GM18511 (cell line): Measurements from ENCODE around the gene SH3PXD2A.

Source experiments
- ATAC-seq: cut with Tn5 transposase; IDR thresholded peaks from one replicate; pipeline ENCODE4 v1.9.1; 2021; ENCODE audit warnings: mild to moderate bottlenecking, moderate library complexity; ENCODE audit not compliant: unreplicated experiment

SH3PXD2A gene

DNA sequence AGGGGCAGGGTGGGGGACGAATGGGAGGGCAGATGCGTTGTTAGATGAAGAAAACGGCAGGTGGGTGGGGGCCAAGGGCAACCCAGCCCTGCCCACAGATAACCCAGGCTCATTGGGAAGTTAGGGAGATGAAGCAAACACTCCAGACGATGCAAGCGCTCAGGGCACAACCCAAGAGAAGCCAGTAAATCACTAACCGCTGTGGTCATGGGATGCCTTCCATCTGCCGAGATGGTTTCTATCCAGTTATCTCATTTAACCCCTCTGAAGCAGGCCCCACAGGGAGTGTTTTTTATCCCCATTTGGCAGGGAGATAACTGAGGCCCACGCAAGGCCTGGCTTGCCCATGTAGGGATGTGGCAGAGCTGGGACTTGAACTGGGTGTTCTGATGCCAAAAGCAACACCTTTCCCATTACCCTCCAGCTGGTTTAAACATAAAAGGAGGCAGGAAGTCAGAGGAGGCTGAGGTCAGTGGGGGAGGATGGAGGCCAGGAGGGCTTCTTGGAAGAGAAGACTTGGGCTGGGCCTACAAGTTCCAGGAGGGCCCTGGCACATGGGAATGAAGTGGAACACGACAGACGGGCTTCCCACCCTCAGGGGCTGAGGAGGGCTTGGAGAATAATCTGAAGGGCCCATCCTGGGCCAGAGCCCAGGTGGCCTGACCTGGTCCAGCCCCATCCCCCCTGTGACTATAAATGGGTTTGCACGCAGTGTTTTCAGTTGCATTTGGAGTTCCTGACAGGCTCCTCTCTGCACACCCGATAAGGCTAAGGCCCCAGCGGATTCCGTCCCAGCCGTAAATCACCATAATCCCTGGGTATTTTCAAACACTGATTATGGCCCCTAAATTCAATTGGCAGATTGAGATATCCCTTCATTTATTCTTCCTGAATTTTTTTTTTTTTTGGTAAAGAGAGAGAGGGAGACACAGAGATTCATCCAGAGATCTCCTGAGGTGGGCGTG, 281.0 kb downstream of the SH3PXD2A start:
- ATAC-seq, result no peak

DNA sequence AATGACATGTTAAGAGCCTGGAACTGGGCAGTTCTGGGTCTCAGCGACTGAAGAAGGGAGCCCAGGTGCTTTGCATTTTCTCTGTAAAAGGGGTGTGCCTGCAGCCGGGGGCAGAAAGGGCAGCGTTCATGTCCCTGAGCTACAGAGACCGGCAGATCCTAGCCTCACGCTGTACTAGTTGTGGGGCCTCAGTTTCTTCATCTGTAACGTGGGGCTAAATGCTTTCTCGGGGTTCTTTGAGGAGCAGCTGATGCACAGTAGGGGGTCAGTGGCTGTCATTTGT, 282.2 kb downstream of the SH3PXD2A start:
- ATAC-seq, result no peak

DNA sequence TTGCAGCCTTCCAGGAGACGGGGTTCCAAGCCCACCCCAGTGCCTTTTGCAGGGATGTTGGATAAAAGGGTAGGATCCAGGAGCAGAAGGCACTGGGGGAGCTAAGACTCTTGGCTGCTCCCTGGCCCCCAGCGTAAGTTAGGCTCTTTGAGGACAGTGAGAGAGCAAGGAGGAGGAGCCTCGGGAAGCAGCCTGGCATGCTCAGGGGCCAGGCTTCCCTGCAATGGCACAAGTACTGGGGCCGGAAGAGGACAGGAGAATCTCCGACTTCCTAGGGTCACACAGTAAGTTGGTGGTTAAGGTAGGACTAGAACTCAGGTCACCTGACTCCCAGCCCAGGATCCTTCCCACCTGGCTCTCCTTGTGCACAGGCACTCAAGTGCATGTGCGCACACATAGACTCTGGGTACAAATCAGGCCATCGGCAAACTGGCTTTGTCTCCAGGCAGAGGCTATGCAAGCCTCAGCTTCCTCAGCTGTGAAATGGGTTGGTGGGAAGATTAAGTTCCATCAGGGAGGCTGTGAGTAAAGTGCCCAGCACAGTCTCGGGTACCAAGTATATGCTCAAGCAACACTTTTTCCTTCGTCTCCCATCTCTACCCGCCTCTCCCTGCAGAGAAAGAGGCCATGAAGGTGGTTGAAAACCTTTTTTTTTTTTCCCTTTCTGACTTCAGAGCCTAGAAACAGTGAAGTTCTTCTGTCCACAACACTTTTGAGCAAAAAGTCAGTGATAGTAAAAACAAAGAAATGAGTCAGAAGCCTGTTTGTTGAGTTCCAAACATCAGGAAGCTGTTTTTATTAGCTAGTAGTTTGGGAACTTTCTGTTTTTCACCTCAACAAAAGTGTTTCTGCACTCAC, 282.8 kb downstream of the SH3PXD2A start:
- ATAC-seq, result no peak

DNA sequence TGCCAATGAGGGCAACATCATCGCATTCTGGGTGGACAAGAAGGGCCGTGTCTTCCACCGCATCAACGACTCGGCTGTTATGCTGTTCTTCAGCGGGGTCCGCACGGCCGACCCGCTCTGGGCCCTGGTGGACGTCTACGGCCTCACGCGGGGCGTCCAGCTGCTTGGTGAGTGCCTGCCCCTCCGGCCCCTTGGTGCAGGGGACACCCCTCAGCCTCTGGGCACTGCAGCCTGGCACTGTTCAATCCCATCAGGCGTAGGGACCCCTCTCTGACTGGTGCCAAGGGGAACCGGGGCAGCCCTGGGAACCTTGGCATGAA, 283.8 kb downstream of the SH3PXD2A start:
- ATAC-seq, result no peak

DNA sequence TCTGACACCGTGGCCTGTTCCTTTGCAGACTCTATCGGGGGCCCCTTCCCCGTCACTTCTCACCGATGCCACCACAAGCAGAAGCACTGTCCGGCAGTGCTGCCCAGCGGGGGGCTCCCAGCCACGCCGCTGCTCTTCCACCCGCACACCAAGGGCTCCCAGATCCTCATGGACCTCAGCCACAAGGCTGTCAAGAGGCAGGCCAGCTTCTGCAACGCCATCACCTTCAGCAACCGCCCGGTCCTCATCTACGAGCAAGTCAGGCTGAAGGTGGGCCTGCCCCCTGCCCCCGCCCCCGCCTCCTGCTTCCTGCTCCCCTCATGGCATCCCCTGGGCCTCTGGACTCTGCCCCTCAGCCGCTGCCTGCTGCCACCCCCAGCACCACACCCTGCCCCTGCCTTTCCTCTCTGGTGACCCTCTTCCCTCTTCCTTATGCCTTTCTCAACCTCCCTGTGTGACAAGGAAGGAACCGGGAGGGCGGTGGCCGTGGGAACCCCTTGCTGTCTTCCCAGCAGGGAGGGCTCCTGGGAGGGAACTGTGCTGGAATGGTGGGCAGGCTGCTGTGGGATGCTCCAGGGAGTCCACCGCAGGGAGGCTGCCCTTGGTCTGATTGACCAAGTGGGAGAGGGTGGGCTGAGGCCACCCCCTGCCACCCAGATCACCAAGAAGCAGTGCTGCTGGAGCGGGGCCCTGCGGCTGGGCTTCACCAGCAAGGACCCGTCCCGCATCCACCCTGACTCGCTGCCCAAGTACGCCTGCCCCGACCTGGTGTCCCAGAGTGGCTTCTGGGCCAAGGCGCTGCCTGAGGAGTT, 284.3 kb downstream of the SH3PXD2A start:
- no peak for ATAC-seq

DNA sequence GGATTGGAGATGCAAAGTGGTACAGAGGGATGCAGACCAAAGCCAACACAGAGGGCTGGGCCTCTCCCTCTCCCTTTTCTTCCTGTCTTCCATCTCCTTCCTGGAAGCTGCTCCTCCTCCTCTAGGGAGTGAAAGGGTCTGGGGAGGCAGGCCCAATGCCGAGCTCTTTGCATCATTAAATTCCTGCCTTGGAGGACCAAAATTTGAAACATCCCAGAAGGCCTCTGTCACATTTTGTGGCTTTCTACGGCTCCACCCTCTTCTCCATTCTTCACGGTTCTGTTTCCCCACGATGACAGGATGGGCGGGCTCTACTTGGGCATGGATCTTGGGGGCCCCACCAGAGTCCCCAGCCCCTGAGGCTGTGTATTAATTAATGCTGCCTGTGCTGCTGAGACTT, 285.5 kb downstream of the SH3PXD2A start:
- no peak for ATAC-seq

DNA sequence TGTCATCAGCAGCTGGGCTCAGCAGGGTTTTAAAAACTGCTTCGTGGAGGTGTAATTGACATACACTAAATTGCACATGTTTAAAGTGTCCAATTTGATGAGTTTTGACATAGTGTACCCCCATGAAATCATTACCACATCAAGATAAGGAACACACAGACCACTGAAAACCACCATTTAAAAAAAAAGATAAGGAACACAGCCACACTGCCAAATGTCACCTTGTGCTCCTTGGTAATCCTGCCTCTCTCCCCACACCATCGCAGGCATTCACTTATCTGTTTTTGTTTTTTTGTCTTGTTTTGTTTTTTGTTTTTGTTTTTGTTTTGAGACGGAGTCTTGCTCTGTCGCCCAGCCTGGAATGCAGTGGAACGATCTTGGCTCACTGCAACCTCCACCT, 286.9 kb downstream of the SH3PXD2A start:
- ATAC-seq, result no peak

DNA sequence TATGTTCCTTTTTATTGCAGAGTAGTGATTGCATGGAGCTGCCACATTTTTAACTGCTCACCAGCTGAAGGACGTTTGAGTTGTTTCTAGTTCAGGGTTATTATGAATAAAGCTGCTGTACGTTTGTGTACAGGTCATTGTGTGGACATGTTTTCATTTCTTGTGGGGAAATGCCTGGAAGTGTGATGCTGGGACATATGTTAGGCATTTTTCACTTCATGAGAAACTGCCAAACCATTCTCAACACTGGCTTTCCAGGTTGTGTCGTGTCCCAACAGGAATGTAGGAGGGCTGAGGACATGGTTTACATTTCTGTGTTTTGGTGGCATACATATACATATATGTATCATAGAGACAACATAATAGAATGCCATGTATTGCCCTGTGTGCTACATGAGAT, 288.8 kb downstream of the SH3PXD2A start:
- ATAC-seq, result no peak

DNA sequence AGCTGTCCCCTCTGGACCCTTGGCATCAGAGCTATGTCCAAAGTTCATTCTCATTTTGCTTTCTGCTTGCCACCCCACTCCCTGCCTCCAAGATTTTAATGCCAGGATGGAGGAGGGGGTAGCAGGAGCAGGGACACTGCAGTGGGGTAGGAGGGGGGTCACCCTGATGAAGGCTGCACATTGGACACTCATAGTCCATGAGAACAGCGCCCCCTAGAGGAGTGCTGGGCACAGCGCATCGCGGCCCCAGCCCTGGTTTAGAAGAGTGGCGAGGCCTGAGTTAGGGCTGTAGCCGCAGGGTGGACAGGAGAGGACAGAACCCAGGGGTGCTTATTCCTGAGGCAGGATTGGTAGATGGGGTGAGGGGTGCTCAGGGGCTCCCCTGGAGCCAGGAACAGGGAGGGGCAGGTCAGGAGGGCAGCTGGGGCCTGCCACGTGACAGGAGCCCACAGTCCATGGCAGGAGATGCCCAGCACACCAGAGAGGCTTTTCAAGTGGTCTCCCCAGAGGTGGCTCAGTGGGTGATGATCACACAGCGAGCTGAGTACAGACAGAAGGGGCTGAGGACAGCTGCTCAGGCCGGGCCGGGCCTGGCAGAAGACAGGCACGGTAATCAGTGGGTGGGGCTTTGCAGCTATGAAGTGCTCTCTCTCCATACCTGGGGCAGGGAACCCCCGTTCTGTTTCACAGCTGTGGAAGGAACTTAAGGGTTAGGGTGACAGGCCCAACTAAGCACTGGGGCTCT, 290.4 kb downstream of the SH3PXD2A start:
- no peak for ATAC-seq

DNA sequence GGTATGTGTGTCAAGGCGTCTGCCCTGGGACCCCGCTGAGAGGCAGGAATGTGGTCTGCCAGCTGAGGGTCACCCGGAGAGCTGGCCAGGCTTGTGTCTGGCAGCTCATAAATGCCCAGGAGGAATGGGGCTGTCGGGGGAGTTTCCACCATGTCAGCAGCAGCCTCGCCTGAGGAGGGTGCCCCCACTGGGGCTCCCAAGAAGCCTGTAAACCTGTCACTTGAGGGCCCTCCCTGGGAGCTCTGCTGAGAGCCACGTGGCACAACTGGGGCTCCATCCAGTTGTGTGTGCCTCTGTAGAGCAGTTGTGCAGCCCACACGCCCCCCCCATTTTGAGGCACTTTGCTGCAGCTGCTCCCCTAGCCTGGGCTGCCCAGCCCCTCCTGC, 291.3 kb downstream of the SH3PXD2A start:
- no peak for ATAC-seq

DNA sequence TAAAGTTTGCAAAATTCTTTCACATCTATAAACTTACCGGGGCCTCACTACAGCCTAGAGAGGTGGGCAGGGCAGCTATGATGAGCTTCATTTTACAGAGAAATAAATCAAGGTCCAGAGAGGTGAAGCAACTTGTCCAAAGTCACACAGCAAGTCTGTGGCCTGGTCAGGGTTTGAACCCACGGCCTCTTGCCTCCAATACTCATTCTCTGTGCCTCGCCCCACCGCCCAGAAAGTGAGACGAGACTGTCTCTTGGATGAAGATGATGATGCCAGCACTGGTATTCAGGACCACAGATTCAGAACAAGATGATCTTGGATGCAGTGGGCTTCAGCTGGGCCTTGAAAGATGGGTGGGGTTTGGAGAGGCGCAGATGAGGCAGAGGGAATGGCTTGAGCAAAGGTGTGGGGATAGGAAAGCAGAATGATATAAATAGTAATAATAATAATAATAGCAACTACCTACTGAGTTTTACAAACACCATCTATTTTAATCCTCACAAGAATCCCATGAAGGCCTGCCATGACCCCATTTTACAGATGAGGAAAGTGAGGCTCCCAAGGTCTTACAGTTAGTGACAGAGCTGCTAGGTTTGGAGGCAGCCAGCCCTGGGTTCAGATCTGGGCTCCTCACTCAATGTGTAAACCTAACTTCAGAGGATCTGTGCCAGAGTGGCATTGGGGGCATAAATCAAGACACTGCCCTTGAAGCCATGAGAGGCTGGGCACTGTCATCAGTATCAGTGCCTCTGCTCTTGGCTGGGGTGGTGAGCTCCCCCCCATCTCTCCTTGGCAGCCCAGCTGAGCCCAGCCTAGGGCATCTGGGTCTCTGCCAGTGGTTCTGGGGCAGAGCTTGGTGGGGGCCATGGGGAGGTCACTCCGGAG, 291.9 kb downstream of the SH3PXD2A start:
- ATAC-seq, result no peak

DNA sequence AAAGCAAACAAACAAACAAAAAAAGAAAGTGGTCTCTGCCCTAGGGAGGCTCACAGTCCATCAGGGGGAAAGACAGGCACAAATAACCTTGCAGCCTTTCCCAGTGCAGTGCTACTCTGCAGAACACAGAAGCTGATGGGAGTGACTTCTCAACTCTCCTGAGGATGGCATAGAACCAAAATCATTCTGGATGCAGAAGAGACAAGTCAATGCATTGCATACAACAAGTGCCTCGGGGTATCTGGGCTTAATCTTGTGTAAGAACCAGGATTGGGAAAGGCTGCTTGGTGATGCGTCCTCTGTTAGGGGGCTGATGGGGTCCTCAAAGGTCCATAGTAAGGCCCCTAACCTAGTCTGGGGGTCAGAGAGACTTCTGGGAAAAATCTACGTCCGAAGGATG, 293.0 kb downstream of the SH3PXD2A start:
- no peak for ATAC-seq

DNA sequence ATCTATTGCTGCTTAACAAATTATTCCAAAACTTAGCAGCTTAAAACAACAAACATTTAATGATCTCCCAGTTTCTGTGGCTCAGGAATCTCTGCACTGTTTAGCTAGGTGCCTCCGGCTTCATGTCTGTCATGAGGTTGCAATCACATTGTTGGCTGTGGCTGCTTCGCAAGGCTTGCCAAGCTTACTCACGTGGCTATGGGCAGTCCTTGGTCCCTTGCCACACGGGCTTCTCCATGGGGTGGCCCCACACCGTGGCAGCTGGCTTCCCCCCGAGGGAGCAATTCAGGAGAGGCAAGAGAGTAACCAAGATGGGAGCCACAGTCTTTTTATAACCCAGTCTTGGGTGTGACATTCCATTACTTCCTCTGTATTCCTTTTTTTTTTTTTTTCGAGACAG, 294.5 kb downstream of the SH3PXD2A start:
- ATAC-seq, result no peak

DNA sequence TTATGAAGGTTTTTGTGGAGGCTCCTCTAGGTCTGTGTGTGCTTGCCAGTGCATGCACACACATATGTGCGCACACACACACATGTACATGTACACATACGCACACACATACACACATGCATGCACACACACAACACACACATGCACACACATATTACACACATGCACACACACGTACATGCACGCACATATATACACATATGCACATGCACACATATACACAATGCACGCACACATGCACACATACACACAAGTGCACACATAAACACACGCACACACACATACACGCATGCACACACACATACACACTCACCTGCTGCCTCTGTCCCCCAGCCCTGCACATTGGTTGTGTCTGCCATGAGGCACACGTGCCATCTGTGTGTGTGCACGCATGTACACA, 295.6 kb downstream of the SH3PXD2A start:
- no peak for ATAC-seq

DNA sequence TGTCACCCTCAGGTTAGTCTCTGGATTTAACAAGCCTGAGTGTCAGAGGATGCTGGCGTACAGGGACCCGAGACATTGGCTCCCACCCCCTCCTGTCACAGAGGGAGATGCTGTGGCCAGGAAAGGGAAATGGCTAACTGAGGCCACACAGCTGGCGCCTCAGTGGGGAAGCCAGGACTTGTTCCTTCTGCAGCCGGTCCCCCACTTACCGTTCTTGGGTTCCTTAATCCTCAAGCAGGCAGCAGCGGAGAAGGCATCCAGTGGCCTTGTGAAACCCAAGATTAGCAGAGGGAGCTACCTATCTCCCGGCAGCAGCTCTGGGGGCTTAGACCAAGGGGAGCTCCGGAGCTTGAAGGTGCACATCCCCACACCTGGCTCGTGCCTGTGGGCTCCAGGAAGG, 296.5 kb downstream of the SH3PXD2A start:
- no peak for ATAC-seq

DNA sequence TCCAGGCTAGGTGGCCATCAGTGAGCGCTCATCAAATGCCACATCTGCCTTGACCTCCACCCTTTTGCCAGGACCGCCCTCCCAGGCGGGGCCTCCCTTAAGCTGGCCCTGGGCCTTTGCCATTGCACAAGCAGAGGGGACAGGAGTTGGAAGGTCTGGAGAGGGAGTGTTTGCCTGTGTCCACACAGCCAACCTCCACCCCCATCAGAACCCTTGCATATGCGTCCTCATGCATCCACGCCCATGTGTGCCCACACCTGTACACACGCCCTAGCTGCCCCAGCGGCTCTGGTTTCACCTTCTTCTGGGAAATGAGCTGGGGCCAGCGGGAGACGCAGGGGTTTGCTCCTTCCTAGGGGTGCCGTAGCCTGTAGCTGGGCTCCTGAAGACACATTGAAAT, 297.9 kb downstream of the SH3PXD2A start:
- no peak for ATAC-seq

DNA sequence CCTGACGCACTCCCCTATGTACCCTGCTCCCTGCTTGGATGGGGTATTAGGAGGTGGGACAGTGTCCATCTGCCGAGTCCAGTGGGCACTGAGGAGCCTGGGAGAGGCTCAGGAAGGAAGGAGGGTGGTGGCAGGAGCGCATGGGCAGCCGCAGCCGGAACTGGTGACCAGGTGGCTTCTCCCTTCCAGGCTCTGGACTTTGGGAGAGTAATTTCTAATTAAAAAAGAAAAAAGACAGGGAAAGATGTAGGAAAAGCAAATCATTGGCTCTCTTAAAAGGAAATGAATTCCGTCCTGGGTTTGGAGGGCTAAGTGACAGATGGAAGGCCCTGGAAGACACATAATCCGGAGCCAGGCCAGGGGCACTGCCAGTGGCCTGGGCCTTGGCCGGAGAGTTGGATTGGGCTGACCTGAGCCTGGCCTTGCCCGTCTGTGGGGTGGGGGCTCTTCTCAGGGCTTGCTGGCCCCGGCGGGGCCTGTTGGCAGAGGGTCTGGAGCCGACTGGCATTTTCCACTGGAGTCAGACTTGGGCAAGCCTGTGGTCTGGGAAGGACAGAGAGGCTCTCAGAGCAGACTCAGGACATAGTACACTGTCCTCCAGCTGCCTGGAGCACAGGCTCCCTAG, 298.9 kb downstream of the SH3PXD2A start:
- ATAC-seq, result no peak

DNA sequence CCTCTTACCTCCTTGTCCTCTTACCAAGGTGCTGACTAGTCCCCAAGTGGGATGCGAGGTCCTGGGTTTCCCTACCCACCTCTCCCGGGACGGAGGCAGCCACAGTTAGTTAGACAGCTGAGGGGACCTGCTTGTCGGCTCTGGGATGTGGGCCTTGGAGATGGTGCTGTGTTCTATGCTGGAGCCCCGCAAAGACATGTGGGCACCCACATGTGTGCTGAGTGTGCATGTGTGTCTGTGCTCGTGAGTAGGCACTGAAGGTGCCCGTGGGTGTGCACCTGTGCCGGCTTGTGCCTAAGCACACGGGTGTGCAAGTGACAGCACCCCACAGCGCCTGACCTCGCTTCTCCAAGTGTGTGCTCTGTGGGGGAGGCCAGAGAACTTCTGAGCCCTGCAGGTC, 299.7 kb downstream of the SH3PXD2A start:
- ATAC-seq, result no peak

DNA sequence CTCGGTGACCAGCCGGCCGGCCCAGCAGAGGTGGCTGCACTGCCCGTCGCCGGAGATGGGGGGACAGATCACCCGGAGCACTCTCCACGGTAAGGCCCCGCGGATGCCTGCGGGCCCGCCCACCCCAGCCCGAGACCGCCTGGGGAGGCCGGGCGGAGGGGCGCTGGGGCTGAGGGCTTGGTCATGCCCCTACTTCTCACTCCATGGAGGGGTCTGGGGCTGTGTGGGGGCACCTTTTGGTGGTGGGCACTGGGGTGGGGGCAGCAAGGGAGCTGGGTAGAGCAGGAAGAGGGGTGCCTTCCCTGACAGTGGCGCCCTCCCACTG, 300.1 kb downstream of the SH3PXD2A start:
- ATAC-seq, result no peak
